GM12878 (cell line): ENCODE measurements around the gene SYNGR1.

Experiments
- ATF7 ChIP-seq: fragments of 450-650 bp; IDR thresholded peaks from 2 replicates; pipeline ENCODE4 v1.6.1; 2016; ENCODE audit warnings: low read depth, mild to moderate bottlenecking
- CBFB ChIP-seq: IDR thresholded peaks from 2 replicates; pipeline ENCODE4 v1.6.1; 2016; ENCODE audit warnings: antibody characterized with exemption, low read depth
- CHD1 ChIP-seq: IDR thresholded peaks from 2 replicates; pipeline ENCODE4 v1.6.1; 2012; ENCODE audit warnings: low read depth, low read length, improper control_type of control experiment
- EP300 ChIP-seq, 2 experiments: fragments of 150-350 bp in 1 of 2; IDR thresholded peaks; 2 replicates each; pipeline ENCODE4 v1.6.1; 2011 to 2012; ENCODE audit warnings: low read depth in 2 of 2, low read length in 2 of 2, borderline replicate concordance in 1 of 2, improper control_type of control experiment in 1 of 2, inconsistent platforms in 1 of 2; ENCODE audit not compliant: control insufficient read depth in 1 of 2
- KDM1A ChIP-seq: fragments of 200-600 bp; sonication (generic); IDR thresholded peaks from 2 replicates; pipeline ENCODE4 v1.6.1; 2016; ENCODE audit warnings: borderline replicate concordance
- MEF2A ChIP-seq: IDR thresholded peaks from 2 replicates; pipeline ENCODE4 v1.6.1; 2011; ENCODE audit warnings: low read depth, mild to moderate bottlenecking, low read length, moderate library complexity; ENCODE audit not compliant: insufficient read depth
- NRF1 ChIP-seq: conservative IDR thresholded peaks from 2 replicates; pipeline ENCODE4 v1.6.1; 2011; ENCODE audit warnings: mild to moderate bottlenecking, low read depth, low read length, improper control_type of control experiment
- SMAD5 ChIP-seq: IDR thresholded peaks from 2 replicates; pipeline ENCODE4 v1.6.1; 2016; ENCODE audit warnings: antibody characterized with exemption, low read depth
- SMC3 ChIP-seq: IDR thresholded peaks from 2 replicates; pipeline ENCODE4 v1.6.1; 2011; ENCODE audit warnings: low read length, improper control_type of control experiment, borderline replicate concordance
- SREBF2 ChIP-seq: IDR thresholded peaks from 2 replicates; pipeline ENCODE4 v1.6.1; 2012; ENCODE audit warnings: mild to moderate bottlenecking, low read length
- TAF1 ChIP-seq: IDR thresholded peaks from 2 replicates; pipeline ENCODE4 v1.6.1; 2011; ENCODE audit warnings: mild to moderate bottlenecking, low read depth, low read length, borderline replicate concordance
- ZNF274 ChIP-seq: IDR thresholded peaks from one replicate; pipeline ENCODE4 v1.8.0; 2011; ENCODE audit not compliant: insufficient read length, insufficient read depth
- TF ChIP-seq, protein P1 (sequence below): IDR thresholded peaks from 2 replicates; pipeline ENCODE4 v1.6.1; 2012; ENCODE audit warnings: low read length, inconsistent platforms
- TF ChIP-seq, protein P2 (sequence below): fragments of 450-650 bp; IDR thresholded peaks from 2 replicates; pipeline ENCODE4 v1.6.1; 2017; ENCODE audit warnings: mild to moderate bottlenecking

GRCh38 chr22:39415506-39415905, 65.7 kb downstream of the SYNGR1 start:
- no peak for TF ChIP-seq CHD1
- no peak for TF ChIP-seq TAF1
- TF ChIP-seq ZNF274 = no peak
- no peak for TF ChIP-seq KDM1A
- TF ChIP-seq, protein P1, sequence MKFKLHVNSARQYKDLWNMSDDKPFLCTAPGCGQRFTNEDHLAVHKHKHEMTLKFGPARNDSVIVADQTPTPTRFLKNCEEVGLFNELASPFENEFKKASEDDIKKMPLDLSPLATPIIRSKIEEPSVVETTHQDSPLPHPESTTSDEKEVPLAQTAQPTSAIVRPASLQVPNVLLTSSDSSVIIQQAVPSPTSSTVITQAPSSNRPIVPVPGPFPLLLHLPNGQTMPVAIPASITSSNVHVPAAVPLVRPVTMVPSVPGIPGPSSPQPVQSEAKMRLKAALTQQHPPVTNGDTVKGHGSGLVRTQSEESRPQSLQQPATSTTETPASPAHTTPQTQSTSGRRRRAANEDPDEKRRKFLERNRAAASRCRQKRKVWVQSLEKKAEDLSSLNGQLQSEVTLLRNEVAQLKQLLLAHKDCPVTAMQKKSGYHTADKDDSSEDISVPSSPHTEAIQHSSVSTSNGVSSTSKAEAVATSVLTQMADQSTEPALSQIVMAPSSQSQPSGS = no peak
- TF ChIP-seq NRF1 = no peak
- no peak for TF ChIP-seq SREBF2
- TF ChIP-seq MEF2A = no peak
- no peak for TF ChIP-seq CBFB
- TF ChIP-seq SMAD5 = no peak
- TF ChIP-seq ATF7 = no peak
- TF ChIP-seq SMC3 = no peak
- TF ChIP-seq EP300 (IDR thresholded peaks at IDR 0.05; ENCODE audit: borderline replicate concordance in 1 of 2, control insufficient read depth in 1 of 2, low read depth in 2 of 2, low read length in 2 of 2) = no peak
- TF ChIP-seq, protein P2, sequence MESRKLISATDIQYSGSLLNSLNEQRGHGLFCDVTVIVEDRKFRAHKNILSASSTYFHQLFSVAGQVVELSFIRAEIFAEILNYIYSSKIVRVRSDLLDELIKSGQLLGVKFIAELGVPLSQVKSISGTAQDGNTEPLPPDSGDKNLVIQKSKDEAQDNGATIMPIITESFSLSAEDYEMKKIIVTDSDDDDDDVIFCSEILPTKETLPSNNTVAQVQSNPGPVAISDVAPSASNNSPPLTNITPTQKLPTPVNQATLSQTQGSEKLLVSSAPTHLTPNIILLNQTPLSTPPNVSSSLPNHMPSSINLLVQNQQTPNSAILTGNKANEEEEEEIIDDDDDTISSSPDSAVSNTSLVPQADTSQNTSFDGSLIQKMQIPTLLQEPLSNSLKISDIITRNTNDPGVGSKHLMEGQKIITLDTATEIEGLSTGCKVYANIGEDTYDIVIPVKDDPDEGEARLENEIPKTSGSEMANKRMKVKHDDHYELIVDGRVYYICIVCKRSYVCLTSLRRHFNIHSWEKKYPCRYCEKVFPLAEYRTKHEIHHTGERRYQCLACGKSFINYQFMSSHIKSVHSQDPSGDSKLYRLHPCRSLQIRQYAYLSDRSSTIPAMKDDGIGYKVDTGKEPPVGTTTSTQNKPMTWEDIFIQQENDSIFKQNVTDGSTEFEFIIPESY = no peak
